Panc1 (cell line): ENCODE measurements around the gene MPL. TPM values are rescaled to one million over a fixed set of nuclear protein-coding genes. Genes with fewer than 3 reads are reported as not detected.

Experiments used
- ATAC-seq: fragments of 200-7000 bp; cut with Tn5 transposase; 2 replicates; pipeline ENCODE4 v1.9.1; 2020; ENCODE audit warnings: mild to moderate bottlenecking, moderate library complexity
- BruUV-seq: library from RNA; stranded (reverse); fragments of 400-500 nt; replicated peaks from 2 replicates; lab custom pipeline; 2021; lab: Mats Ljungman, UMichigan
- CTCF ChIA-PET: fragments of 300-600 bp; sonication (Branson Sonifier 250); formaldehyde crosslinking; loops from one replicate; lab custom pipeline; 2022; ENCODE audit warnings: antibody characterized with exemption; lab: Charles Lee
- POLR2A ChIA-PET: fragments of 300-600 bp; sonication (Branson Sonifier 250); formaldehyde crosslinking; loops from one replicate; lab custom pipeline; 2022; ENCODE audit warnings: antibody characterized with exemption; lab: Charles Lee
- DNase-seq: peaks from one replicate; pipeline ENCODE4 v3.0.0-alpha.2; 2010; ENCODE audit warnings: low read depth, low spot score
- H3K27ac ChIP-seq: 2 replicates; pipeline ENCODE4 v1.5.1; 2011; ENCODE audit warnings: mild to moderate bottlenecking, low read length, inconsistent platforms
- H3K27me3 ChIP-seq: fragments of 200-500 bp; sonication (Bioruptor generic); 2 replicates; pipeline ENCODE4 v1.6.0; 2014; ENCODE audit warnings: low read length, inconsistent platforms; ENCODE audit not compliant: control insufficient read depth, insufficient read depth
- H3K36me3 ChIP-seq: fragments of 200-500 bp; sonication (Bioruptor generic); 2 replicates; pipeline ENCODE4 v1.5.1; 2014; ENCODE audit warnings: inconsistent platforms, mild to moderate bottlenecking, low read length, moderate library complexity; ENCODE audit not compliant: control insufficient read depth, insufficient read depth
- H3K4me1 ChIP-seq: 2 replicates; pipeline ENCODE4 v1.5.1; 2011; ENCODE audit warnings: inconsistent platforms, mild to moderate bottlenecking, low read length, moderate library complexity; ENCODE audit not compliant: control insufficient read depth, insufficient read depth
- H3K4me3 ChIP-seq, 2 experiments: 2 replicates each; pipeline ENCODE4 v1.5.1; 2011 to 2012; ENCODE audit warnings: low read depth in 2 of 2, low read length in 2 of 2, mild to moderate bottlenecking in 2 of 2, inconsistent platforms in 1 of 2, moderate library complexity in 1 of 2
- H3K9me3 ChIP-seq: fragments of 200-500 bp; sonication (Bioruptor generic); 2 replicates; pipeline ENCODE4 v1.5.1; 2014; ENCODE audit warnings: low read depth, mild to moderate bottlenecking, inconsistent platforms, low read length, moderate library complexity; ENCODE audit not compliant: control insufficient read depth, insufficient read depth
- POLR2AphosphoS5 ChIP-seq: IDR thresholded peaks from 2 replicates; pipeline ENCODE4 v1.6.1; 2012; ENCODE audit warnings: mild to moderate bottlenecking, low read depth, low read length, moderate library complexity
- TCF7L2 ChIP-seq: IDR thresholded peaks from 2 replicates; pipeline ENCODE4 v1.6.1; 2011; ENCODE audit warnings: mild to moderate bottlenecking, low read depth, low read length, inconsistent platforms
- in situ Hi-C: cut with HindIII; loops from 2 replicates; pipeline ENCODE4 v1.10.0; 2016; ENCODE audit warnings: low sequenced_read_pairs, low pct_unique_long_range_greater_than_20kb
- intact Hi-C: fragments of 100-400 bp; cut with micrococcal nuclease; formaldehyde crosslinking; loops from one replicate; pipeline ENCODE4 v1.10.0; 2022; ENCODE audit not compliant: unreplicated experiment
- total RNA-seq: library from RNA; stranded (reverse); gene quantifications from one replicate; pipeline ENCODE4 v1.2.1, GENCODE V29; 2021; ENCODE audit not compliant: unreplicated experiment
- TF ChIP-seq, protein P1 (sequence below): fragments of 450-650 bp; IDR thresholded peaks from 2 replicates; pipeline ENCODE4 v1.5.1; 2017; ENCODE audit warnings: mild to moderate bottlenecking
- TF ChIP-seq, protein P2 (sequence below), 2 experiments: IDR thresholded peaks; 2 replicates each; pipeline ENCODE4 v1.6.1; 2011 to 2012; ENCODE audit warnings: low read depth in 2 of 2, control low read depth in 1 of 2, low read length in 1 of 2, mild to moderate bottlenecking in 1 of 2, moderate library complexity in 1 of 2; ENCODE audit not compliant: insufficient read depth in 1 of 2

The MPL gene
- total RNA-seq, 1 experiment from 2014 or later = not detected

DNA sequence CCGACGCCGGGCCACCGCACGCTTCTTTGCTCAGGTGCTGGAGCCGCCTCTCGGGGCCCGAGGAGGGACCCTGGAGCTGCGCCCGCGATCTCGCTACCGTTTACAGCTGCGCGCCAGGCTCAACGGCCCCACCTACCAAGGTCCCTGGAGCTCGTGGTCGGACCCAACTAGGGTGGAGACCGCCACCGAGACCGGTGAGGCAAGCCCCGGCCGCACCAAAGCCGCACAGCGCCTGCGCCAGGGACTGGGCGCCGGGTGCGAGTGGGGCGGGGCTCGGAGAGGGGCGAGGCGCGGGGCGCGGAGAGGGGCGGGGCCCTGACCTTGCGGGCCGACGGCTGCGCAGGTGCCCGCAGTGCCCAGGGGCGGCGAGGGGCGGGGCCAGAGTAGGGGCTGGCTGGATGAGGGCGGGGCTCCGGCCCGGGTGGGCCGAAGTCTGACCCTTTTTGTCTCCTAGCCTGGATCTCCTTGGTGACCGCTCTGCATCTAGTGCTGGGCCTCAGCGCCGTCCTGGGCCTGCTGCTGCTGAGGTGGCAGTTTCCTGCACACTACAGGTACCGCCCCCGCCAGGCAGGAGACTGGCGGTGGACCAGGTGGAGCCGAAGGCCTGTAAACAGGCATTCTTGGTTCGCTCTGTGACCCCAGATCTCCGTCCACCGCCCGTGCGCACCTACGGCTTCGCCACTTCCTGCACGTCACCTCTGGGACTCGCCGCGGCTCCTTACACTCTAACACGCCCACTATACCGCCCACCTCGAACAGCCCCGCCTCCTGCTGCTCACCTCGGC is 11.4 kb downstream of the MPL start:
- POLR2A ChIA-PET = interaction anchor here (0.6 to 1.1 kb wide), 2 partner anchors 9 to 66 kb away, joined by 3 to 4 read pairs; partner anchors contain the start of gene CDC20
- DNase-seq = peak; percentile 53
- intact Hi-C loops (no loop called here), in situ Hi-C loops (no loop called here)
- Histone ChIP-seq H3K27ac (peak overlapping the region; percentile 91), H3K4me3 (peak overlapping the region; percentile 59 to 67), H3K4me1 (peaks cover 14% of the 10 kb centered on the region), H3K27me3 (no peaks in the 10 kb centered on the region), H3K36me3 (no peaks in the 10 kb centered on the region), H3K9me3 (no peaks in the 10 kb centered on the region)
- TF ChIP-seq, protein P1, sequence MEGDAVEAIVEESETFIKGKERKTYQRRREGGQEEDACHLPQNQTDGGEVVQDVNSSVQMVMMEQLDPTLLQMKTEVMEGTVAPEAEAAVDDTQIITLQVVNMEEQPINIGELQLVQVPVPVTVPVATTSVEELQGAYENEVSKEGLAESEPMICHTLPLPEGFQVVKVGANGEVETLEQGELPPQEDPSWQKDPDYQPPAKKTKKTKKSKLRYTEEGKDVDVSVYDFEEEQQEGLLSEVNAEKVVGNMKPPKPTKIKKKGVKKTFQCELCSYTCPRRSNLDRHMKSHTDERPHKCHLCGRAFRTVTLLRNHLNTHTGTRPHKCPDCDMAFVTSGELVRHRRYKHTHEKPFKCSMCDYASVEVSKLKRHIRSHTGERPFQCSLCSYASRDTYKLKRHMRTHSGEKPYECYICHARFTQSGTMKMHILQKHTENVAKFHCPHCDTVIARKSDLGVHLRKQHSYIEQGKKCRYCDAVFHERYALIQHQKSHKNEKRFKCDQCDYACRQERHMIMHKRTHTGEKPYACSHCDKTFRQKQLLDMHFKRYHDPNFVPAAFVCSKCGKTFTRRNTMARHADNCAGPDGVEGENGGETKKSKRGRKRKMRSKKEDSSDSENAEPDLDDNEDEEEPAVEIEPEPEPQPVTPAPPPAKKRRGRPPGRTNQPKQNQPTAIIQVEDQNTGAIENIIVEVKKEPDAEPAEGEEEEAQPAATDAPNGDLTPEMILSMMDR = no peak
- TF ChIP-seq, protein P2, sequence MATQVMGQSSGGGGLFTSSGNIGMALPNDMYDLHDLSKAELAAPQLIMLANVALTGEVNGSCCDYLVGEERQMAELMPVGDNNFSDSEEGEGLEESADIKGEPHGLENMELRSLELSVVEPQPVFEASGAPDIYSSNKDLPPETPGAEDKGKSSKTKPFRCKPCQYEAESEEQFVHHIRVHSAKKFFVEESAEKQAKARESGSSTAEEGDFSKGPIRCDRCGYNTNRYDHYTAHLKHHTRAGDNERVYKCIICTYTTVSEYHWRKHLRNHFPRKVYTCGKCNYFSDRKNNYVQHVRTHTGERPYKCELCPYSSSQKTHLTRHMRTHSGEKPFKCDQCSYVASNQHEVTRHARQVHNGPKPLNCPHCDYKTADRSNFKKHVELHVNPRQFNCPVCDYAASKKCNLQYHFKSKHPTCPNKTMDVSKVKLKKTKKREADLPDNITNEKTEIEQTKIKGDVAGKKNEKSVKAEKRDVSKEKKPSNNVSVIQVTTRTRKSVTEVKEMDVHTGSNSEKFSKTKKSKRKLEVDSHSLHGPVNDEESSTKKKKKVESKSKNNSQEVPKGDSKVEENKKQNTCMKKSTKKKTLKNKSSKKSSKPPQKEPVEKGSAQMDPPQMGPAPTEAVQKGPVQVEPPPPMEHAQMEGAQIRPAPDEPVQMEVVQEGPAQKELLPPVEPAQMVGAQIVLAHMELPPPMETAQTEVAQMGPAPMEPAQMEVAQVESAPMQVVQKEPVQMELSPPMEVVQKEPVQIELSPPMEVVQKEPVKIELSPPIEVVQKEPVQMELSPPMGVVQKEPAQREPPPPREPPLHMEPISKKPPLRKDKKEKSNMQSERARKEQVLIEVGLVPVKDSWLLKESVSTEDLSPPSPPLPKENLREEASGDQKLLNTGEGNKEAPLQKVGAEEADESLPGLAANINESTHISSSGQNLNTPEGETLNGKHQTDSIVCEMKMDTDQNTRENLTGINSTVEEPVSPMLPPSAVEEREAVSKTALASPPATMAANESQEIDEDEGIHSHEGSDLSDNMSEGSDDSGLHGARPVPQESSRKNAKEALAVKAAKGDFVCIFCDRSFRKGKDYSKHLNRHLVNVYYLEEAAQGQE (IDR thresholded peaks at IDR 0.05; ENCODE audit: insufficient read depth in 1 of 2, low read depth in 2 of 2, low read length in 1 of 2) = peak in 1 of 2 experiments; percentile 27; a peak in 1 of 4 replicates
- TF ChIP-seq POLR2AphosphoS5 = peak; percentile 82
- CTCF ChIA-PET = interaction anchor here (0.6 kb wide), 1 partner anchor 66 kb away, joined by 5 read pairs; no protein-coding TSS in a partner anchor
- ATAC-seq = peak; percentile 95
- BruUV-seq = no TSS peak

- ChIA-PET POLR2A (no interaction called here), CTCF (no interaction called here)
- in situ Hi-C loops = no loop called here
- no peaks in the 10 kb centered on the region for H3K27me3 ChIP-seq
- TF ChIP-seq TCF7L2 = no peak
- TF ChIP-seq POLR2AphosphoS5 = 0 out of 2 replicates have a peak, but pooled peaks have one; percentile 13
- DNase-seq = no peak
- no peaks in the 10 kb centered on the region for H3K9me3 ChIP-seq
- H3K4me1 ChIP-seq = peaks cover 14% of the 10 kb centered on the region
- intact Hi-C loops = no loop called here
- ATAC-seq = peak; percentile 3; the same call in 1 of the 2 replicates
- peak overlapping the region; percentile 55 for H3K27ac ChIP-seq
- peak overlapping the region; percentile 59 to 67 for H3K4me3 ChIP-seq
- no TSS peak for BruUV-seq
- no peaks in the 10 kb centered on the region for H3K36me3 ChIP-seq
Observed at GRCh38 chr1:43349594-43350306, 12.1 kb downstream of the MPL start.
